T-helper 1 cell treated with Interleukin-12 subunit alpha and Interleukin-12 subunit beta and Interleukin-4 antibody, amounts not matched to agents 30 ng/mL and 1 ng/mL, for 36 hours (primary cell): ENCODE data around the gene RNF133. TPM values are rescaled to one million over a fixed set of nuclear protein-coding genes. Genes with fewer than 3 reads are reported as not detected.

ENCODE experiments used
- intact Hi-C: fragments of 100-400 bp; cut with micrococcal nuclease; formaldehyde crosslinking; loops from one replicate; pipeline ENCODE4 v1.15.1; 2024
- total RNA-seq: library from RNA; stranded (reverse); gene quantifications from 2 replicates; pipeline ENCODE4 v1.2.3, GENCODE V29; 2022

RNF133 gene
- total RNA-seq, result not detected in 2 replicates

- intact Hi-C loops, result no loop called here
Measured at GRCh38 chr7:122699017-122699416, at the start of gene RNF133. Gene RNF133, minus strand, starts transcription at chr7:122699117. Its CDS starts 199 bp downstream, at chr7:122698918.

GRCh38 chr7:122748195-122748594 lies 49.3 kb upstream of the RNF133 start:
- intact Hi-C loops, result no loop called here

- intact Hi-C loops, result no loop called here
Measured at GRCh38 chr7:122746948-122747347, 48.0 kb upstream of the RNF133 start.

GRCh38 chr7:122743211-122743610 lies 44.3 kb upstream of the RNF133 start:
- intact Hi-C loops, result no loop called here

GRCh38 chr7:122738947-122739346 lies 40.0 kb upstream of the RNF133 start:
- intact Hi-C loops, result no loop called here

- intact Hi-C loops, result no loop called here
Measured at GRCh38 chr7:122736183-122736582, 37.3 kb upstream of the RNF133 start.

GRCh38 chr7:122727759-122728158 lies 28.8 kb upstream of the RNF133 start:
- intact Hi-C loops, result no loop called here

GRCh38 chr7:122727354-122727753 lies 28.4 kb upstream of the RNF133 start:
- intact Hi-C loops, result no loop called here

GRCh38 chr7:122726881-122727280 lies 28.0 kb upstream of the RNF133 start:
- intact Hi-C loops, result no loop called here

- intact Hi-C loops, result no loop called here
Measured at GRCh38 chr7:122724366-122724765, 25.4 kb upstream of the RNF133 start.

- intact Hi-C loops, result no loop called here
Measured at GRCh38 chr7:122719010-122719578, 20.2 kb upstream of the RNF133 start.

- intact Hi-C loops, result no loop called here
Measured at GRCh38 chr7:122717356-122718089, 18.6 kb upstream of the RNF133 start.

- intact Hi-C loops, result no loop called here
Measured at GRCh38 chr7:122715183-122715582, 16.3 kb upstream of the RNF133 start.

- intact Hi-C loops, result no loop called here
Measured at GRCh38 chr7:122710916-122711315, 12.0 kb upstream of the RNF133 start.

- intact Hi-C loops, result no loop called here
Measured at GRCh38 chr7:122709930-122710646, 11.2 kb upstream of the RNF133 start.

- intact Hi-C loops, result no loop called here
Measured at GRCh38 chr7:122706836-122707235, 7.9 kb upstream of the RNF133 start.

- intact Hi-C loops, result no loop called here
Measured at GRCh38 chr7:122702872-122703510, 4.1 kb upstream of the RNF133 start, which contains the start of gene RNF148. Gene RNF148, minus strand, starts transcription at chr7:122702922. Its CDS starts 172 bp downstream, at chr7:122702750.

GRCh38 chr7:122695816-122696215 lies 3.1 kb downstream of the RNF133 start:
- intact Hi-C loops, result no loop called here

GRCh38 chr7:122694697-122695096 lies 4.2 kb downstream of the RNF133 start:
- intact Hi-C loops, result no loop called here

GRCh38 chr7:122692769-122693309 lies 6.1 kb downstream of the RNF133 start:
- intact Hi-C loops, result no loop called here

GRCh38 chr7:122691569-122692235 lies 7.2 kb downstream of the RNF133 start:
- intact Hi-C loops, result no loop called here
